Panc1 (cell line): Measurements from ENCODE around the gene SRSF4. TPM values are rescaled to one million over a fixed set of nuclear protein-coding genes. Genes with fewer than 3 reads are reported as not detected.
"Not testable (repeated sequence)": the region's sequence is repeated elsewhere in the genome, so short reads cannot be mapped to it uniquely, and the experiment has no call there.

ENCODE experiments used
- ATAC-seq: fragments of 200-7000 bp; cut with Tn5 transposase; 2 replicates; pipeline ENCODE4 v1.9.1; 2020; ENCODE audit warnings: mild to moderate bottlenecking, moderate library complexity
- BruUV-seq: library from RNA; stranded (reverse); fragments of 400-500 nt; replicated peaks from 2 replicates; lab custom pipeline; 2021; lab: Mats Ljungman, UMichigan
- CTCF ChIA-PET: fragments of 300-600 bp; sonication (Branson Sonifier 250); formaldehyde crosslinking; loops from one replicate; lab custom pipeline; 2022; ENCODE audit warnings: antibody characterized with exemption; lab: Charles Lee
- POLR2A ChIA-PET: fragments of 300-600 bp; sonication (Branson Sonifier 250); formaldehyde crosslinking; loops from one replicate; lab custom pipeline; 2022; ENCODE audit warnings: antibody characterized with exemption; lab: Charles Lee
- DNase-seq: peaks from one replicate; pipeline ENCODE4 v3.0.0-alpha.2; 2010; ENCODE audit warnings: low read depth, low spot score
- H3K27ac ChIP-seq: 2 replicates; pipeline ENCODE4 v1.5.1; 2011; ENCODE audit warnings: mild to moderate bottlenecking, low read length, inconsistent platforms
- H3K27me3 ChIP-seq: fragments of 200-500 bp; sonication (Bioruptor generic); 2 replicates; pipeline ENCODE4 v1.6.0; 2014; ENCODE audit warnings: low read length, inconsistent platforms; ENCODE audit not compliant: control insufficient read depth, insufficient read depth
- H3K36me3 ChIP-seq: fragments of 200-500 bp; sonication (Bioruptor generic); 2 replicates; pipeline ENCODE4 v1.5.1; 2014; ENCODE audit warnings: inconsistent platforms, mild to moderate bottlenecking, low read length, moderate library complexity; ENCODE audit not compliant: control insufficient read depth, insufficient read depth
- H3K4me1 ChIP-seq: 2 replicates; pipeline ENCODE4 v1.5.1; 2011; ENCODE audit warnings: inconsistent platforms, mild to moderate bottlenecking, low read length, moderate library complexity; ENCODE audit not compliant: control insufficient read depth, insufficient read depth
- H3K4me3 ChIP-seq, 2 experiments: 2 replicates each; pipeline ENCODE4 v1.5.1; 2011 to 2012; ENCODE audit warnings: low read depth in 2 of 2, low read length in 2 of 2, mild to moderate bottlenecking in 2 of 2, inconsistent platforms in 1 of 2, moderate library complexity in 1 of 2
- H3K9me3 ChIP-seq: fragments of 200-500 bp; sonication (Bioruptor generic); 2 replicates; pipeline ENCODE4 v1.5.1; 2014; ENCODE audit warnings: low read depth, mild to moderate bottlenecking, inconsistent platforms, low read length, moderate library complexity; ENCODE audit not compliant: control insufficient read depth, insufficient read depth
- POLR2AphosphoS5 ChIP-seq: IDR thresholded peaks from 2 replicates; pipeline ENCODE4 v1.6.1; 2012; ENCODE audit warnings: mild to moderate bottlenecking, low read depth, low read length, moderate library complexity
- SIN3A ChIP-seq: IDR thresholded peaks from 2 replicates; pipeline ENCODE4 v1.6.1; 2012; ENCODE audit warnings: low read depth, mild to moderate bottlenecking, low read length, moderate library complexity, borderline replicate concordance; ENCODE audit not compliant: insufficient read depth
- TCF7L2 ChIP-seq: IDR thresholded peaks from 2 replicates; pipeline ENCODE4 v1.6.1; 2011; ENCODE audit warnings: mild to moderate bottlenecking, low read depth, low read length, inconsistent platforms
- in situ Hi-C: cut with HindIII; loops from 2 replicates; pipeline ENCODE4 v1.10.0; 2016; ENCODE audit warnings: low sequenced_read_pairs, low pct_unique_long_range_greater_than_20kb
- intact Hi-C: fragments of 100-400 bp; cut with micrococcal nuclease; formaldehyde crosslinking; loops from one replicate; pipeline ENCODE4 v1.10.0; 2022; ENCODE audit not compliant: unreplicated experiment
- total RNA-seq: library from RNA; stranded (reverse); gene quantifications from one replicate; pipeline ENCODE4 v1.2.1, GENCODE V29; 2021; ENCODE audit not compliant: unreplicated experiment
- TF ChIP-seq, protein P1 (sequence below): fragments of 450-650 bp; IDR thresholded peaks from 2 replicates; pipeline ENCODE4 v1.5.1; 2017; ENCODE audit warnings: mild to moderate bottlenecking
- TF ChIP-seq, protein P2 (sequence below), 2 experiments: IDR thresholded peaks; 2 replicates each; pipeline ENCODE4 v1.6.1; 2011 to 2012; ENCODE audit warnings: low read depth in 2 of 2, control low read depth in 1 of 2, low read length in 1 of 2, mild to moderate bottlenecking in 1 of 2, moderate library complexity in 1 of 2; ENCODE audit not compliant: insufficient read depth in 1 of 2

The SRSF4 gene
- total RNA-seq, 1 experiment from 2014 or later = 77.5 TPM

- no peak for ATAC-seq
- intact Hi-C loops = no loop called here
- no TSS peak for BruUV-seq
- Histone ChIP-seq H3K27ac (no peak overlapping the region), H3K9me3 (no peaks in the 10 kb centered on the region), H3K27me3 (no peaks in the 10 kb centered on the region), H3K4me1 (no peaks in the 10 kb centered on the region), H3K4me3 (no peak overlapping the region), H3K36me3 (peaks cover 31% of the 10 kb centered on the region)
- in situ Hi-C loops = no loop called here
- POLR2A ChIA-PET = interaction anchor here (0.7 kb wide), 1 partner anchor 88 kb away, joined by 3 read pairs; no protein-coding TSS in a partner anchor
- no peak for DNase-seq
- TF ChIP-seq, protein P1, sequence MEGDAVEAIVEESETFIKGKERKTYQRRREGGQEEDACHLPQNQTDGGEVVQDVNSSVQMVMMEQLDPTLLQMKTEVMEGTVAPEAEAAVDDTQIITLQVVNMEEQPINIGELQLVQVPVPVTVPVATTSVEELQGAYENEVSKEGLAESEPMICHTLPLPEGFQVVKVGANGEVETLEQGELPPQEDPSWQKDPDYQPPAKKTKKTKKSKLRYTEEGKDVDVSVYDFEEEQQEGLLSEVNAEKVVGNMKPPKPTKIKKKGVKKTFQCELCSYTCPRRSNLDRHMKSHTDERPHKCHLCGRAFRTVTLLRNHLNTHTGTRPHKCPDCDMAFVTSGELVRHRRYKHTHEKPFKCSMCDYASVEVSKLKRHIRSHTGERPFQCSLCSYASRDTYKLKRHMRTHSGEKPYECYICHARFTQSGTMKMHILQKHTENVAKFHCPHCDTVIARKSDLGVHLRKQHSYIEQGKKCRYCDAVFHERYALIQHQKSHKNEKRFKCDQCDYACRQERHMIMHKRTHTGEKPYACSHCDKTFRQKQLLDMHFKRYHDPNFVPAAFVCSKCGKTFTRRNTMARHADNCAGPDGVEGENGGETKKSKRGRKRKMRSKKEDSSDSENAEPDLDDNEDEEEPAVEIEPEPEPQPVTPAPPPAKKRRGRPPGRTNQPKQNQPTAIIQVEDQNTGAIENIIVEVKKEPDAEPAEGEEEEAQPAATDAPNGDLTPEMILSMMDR = no peak
- TF ChIP-seq, protein P2, sequence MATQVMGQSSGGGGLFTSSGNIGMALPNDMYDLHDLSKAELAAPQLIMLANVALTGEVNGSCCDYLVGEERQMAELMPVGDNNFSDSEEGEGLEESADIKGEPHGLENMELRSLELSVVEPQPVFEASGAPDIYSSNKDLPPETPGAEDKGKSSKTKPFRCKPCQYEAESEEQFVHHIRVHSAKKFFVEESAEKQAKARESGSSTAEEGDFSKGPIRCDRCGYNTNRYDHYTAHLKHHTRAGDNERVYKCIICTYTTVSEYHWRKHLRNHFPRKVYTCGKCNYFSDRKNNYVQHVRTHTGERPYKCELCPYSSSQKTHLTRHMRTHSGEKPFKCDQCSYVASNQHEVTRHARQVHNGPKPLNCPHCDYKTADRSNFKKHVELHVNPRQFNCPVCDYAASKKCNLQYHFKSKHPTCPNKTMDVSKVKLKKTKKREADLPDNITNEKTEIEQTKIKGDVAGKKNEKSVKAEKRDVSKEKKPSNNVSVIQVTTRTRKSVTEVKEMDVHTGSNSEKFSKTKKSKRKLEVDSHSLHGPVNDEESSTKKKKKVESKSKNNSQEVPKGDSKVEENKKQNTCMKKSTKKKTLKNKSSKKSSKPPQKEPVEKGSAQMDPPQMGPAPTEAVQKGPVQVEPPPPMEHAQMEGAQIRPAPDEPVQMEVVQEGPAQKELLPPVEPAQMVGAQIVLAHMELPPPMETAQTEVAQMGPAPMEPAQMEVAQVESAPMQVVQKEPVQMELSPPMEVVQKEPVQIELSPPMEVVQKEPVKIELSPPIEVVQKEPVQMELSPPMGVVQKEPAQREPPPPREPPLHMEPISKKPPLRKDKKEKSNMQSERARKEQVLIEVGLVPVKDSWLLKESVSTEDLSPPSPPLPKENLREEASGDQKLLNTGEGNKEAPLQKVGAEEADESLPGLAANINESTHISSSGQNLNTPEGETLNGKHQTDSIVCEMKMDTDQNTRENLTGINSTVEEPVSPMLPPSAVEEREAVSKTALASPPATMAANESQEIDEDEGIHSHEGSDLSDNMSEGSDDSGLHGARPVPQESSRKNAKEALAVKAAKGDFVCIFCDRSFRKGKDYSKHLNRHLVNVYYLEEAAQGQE (IDR thresholded peaks at IDR 0.05; ENCODE audit: insufficient read depth in 1 of 2, low read depth in 2 of 2, low read length in 1 of 2) = no peak
- TF ChIP-seq TCF7L2 (no peak), POLR2AphosphoS5 (no peak), SIN3A (no peak)
- CTCF ChIA-PET = no interaction called here
These were observed 29.5 kb downstream of the SRSF4 start for GRCh38 chr1:29152046-29152805.

- H3K4me1 ChIP-seq, ATAC-seq, H3K9me3 ChIP-seq, H3K4me3 ChIP-seq, BruUV-seq, POLR2A ChIA-PET, intact Hi-C loops, H3K27ac ChIP-seq, in situ Hi-C loops, DNase-seq, H3K27me3 ChIP-seq, CTCF ChIA-PET: not testable (repeated sequence)
- peaks cover 31% of the 10 kb centered on the region for H3K36me3 ChIP-seq
These were observed 31.4 kb downstream of the SRSF4 start for GRCh38 chr1:29150346-29150745.
